DND-41 (cell line): ENCODE data around the gene ARL6IP5.

Source experiments
- ATAC-seq: fragments of 200-7000 bp; cut with Tn5 transposase; 3 replicates; pipeline ENCODE4 v1.9.1; 2021; ENCODE audit warnings: low read depth; ENCODE audit not compliant: insufficient read depth
- DNase-seq: peaks from one replicate; pipeline ENCODE4 v3.0.0-alpha.2; 2020
- H2AFZ ChIP-seq: 2 replicates; pipeline ENCODE4 v1.6.0; 2012; ENCODE audit warnings: low read depth, low read length
- H3K27ac ChIP-seq: 2 replicates; pipeline ENCODE4 v1.5.1; 2012; ENCODE audit warnings: low read length, inconsistent platforms
- H3K27me3 ChIP-seq: fragments of 200-600 bp; sonication (generic); 2 replicates; pipeline ENCODE4 v1.6.0; 2012; ENCODE audit warnings: low read length, mild to moderate bottlenecking, inconsistent platforms; ENCODE audit not compliant: insufficient read depth, poor library complexity
- H3K36me3 ChIP-seq: 2 replicates; pipeline ENCODE4 v1.5.1; 2012; ENCODE audit warnings: low read length, inconsistent platforms; ENCODE audit not compliant: insufficient read depth
- H3K4me1 ChIP-seq: 2 replicates; pipeline ENCODE4 v1.5.1; 2012; ENCODE audit warnings: mild to moderate bottlenecking, low read length; ENCODE audit not compliant: insufficient read depth
- H3K4me2 ChIP-seq: 2 replicates; pipeline ENCODE4 v1.6.0; 2012; ENCODE audit warnings: mild to moderate bottlenecking, moderate library complexity, low read length, inconsistent platforms; ENCODE audit not compliant: insufficient read depth
- H3K4me3 ChIP-seq, 2 experiments: fragments of 200-600 bp in 1 of 2; shearing (Covaris generic) in 1 of 2; 2 replicates each; pipeline ENCODE4 v1.5.1; 2012 to 2016; ENCODE audit warnings: inconsistent platforms in 2 of 2, low read length in 2 of 2, mild to moderate bottlenecking in 2 of 2, low read depth in 1 of 2, moderate library complexity in 1 of 2
- H3K79me2 ChIP-seq: 2 replicates; pipeline ENCODE4 v1.6.0; 2012; ENCODE audit warnings: low read length, inconsistent platforms; ENCODE audit not compliant: insufficient read depth
- H3K9ac ChIP-seq: 2 replicates; pipeline ENCODE4 v1.6.0; 2012; ENCODE audit warnings: low read depth, mild to moderate bottlenecking, inconsistent platforms, low read length, moderate library complexity
- H3K9me3 ChIP-seq: 2 replicates; pipeline ENCODE4 v1.5.1; 2012; ENCODE audit warnings: low read length, moderate library complexity, mild to moderate bottlenecking, inconsistent platforms; ENCODE audit not compliant: insufficient read depth, severe bottlenecking
- H4K20me1 ChIP-seq: 2 replicates; pipeline ENCODE4 v1.6.0; 2012; ENCODE audit warnings: low read length; ENCODE audit not compliant: insufficient read depth
- CTCF ChIP-seq: IDR thresholded peaks from 2 replicates; pipeline ENCODE4 v1.5.1; 2012; ENCODE audit warnings: borderline replicate concordance, low read length, moderate library complexity, mild to moderate bottlenecking; ENCODE audit not compliant: poor library complexity, severe bottlenecking; ENCODE audit errors: extremely low read depth
- EZH2 ChIP-seq: IDR thresholded peaks from 3 replicates; pipeline ENCODE4 v1.6.1; 2012; ENCODE audit warnings: borderline replicate concordance, low read depth, mild to moderate bottlenecking, moderate library complexity, low read length, inconsistent platforms; ENCODE audit not compliant: severe bottlenecking

The ARL6IP5 gene

GRCh38 chr3:69113536-69113935, 28.8 kb downstream of the ARL6IP5 start:
- no peaks in the 10 kb centered on the region for H3K9me3 ChIP-seq
- no peaks in the 10 kb centered on the region for H3K36me3 ChIP-seq
- H3K79me2 ChIP-seq = no peaks in the 10 kb centered on the region
- H3K4me3 ChIP-seq = no peak overlapping the region
- TF ChIP-seq CTCF (no peak), EZH2 (no peak)
- H3K9ac ChIP-seq = no peak overlapping the region
- H4K20me1 ChIP-seq = no peaks in the 10 kb centered on the region
- H2AFZ ChIP-seq = 0 out of 2 replicates have a peak overlapping the region, but pooled peaks have one; percentile 7
- H3K27ac ChIP-seq = no peak overlapping the region
- no peaks in the 10 kb centered on the region for H3K4me1 ChIP-seq
- no peak overlapping the region for H3K4me2 ChIP-seq
- H3K27me3 ChIP-seq = no peaks in the 10 kb centered on the region
- DNase-seq = no peak
- ATAC-seq = peak; percentile 55; the same call in 1 of the 3 replicates

GRCh38 chr3:69115731-69116130, 31.0 kb downstream of the ARL6IP5 start:
- H3K27ac ChIP-seq = no peak overlapping the region
- no peaks in the 10 kb centered on the region for H3K9me3 ChIP-seq
- H4K20me1 ChIP-seq = no peaks in the 10 kb centered on the region
- H3K4me1 ChIP-seq = no peaks in the 10 kb centered on the region
- DNase-seq (no peak), ATAC-seq (no peak)
- H3K9ac ChIP-seq = no peak overlapping the region
- H3K79me2 ChIP-seq = no peaks in the 10 kb centered on the region
- H3K4me3 ChIP-seq = no peak overlapping the region
- no peak overlapping the region for H3K4me2 ChIP-seq
- H3K36me3 ChIP-seq = no peaks in the 10 kb centered on the region
- H2AFZ ChIP-seq = no peak overlapping the region
- no peaks in the 10 kb centered on the region for H3K27me3 ChIP-seq
- TF ChIP-seq CTCF (no peak), EZH2 (no peak)

GRCh38 chr3:69116162-69116561, 31.4 kb downstream of the ARL6IP5 start:
- ATAC-seq (no peak), DNase-seq (no peak)
- no peaks in the 10 kb centered on the region for H3K79me2 ChIP-seq
- H3K4me2 ChIP-seq = no peak overlapping the region
- no peak for TF ChIP-seq EZH2
- no peak for TF ChIP-seq CTCF
- no peaks in the 10 kb centered on the region for H3K36me3 ChIP-seq
- H3K4me1 ChIP-seq = no peaks in the 10 kb centered on the region
- H3K27ac ChIP-seq = no peak overlapping the region
- no peaks in the 10 kb centered on the region for H3K9me3 ChIP-seq
- H4K20me1 ChIP-seq = no peaks in the 10 kb centered on the region
- no peak overlapping the region for H3K9ac ChIP-seq
- no peak overlapping the region for H3K4me3 ChIP-seq
- H3K27me3 ChIP-seq = no peaks in the 10 kb centered on the region
- no peak overlapping the region for H2AFZ ChIP-seq

- no peak overlapping the region for H3K4me2 ChIP-seq
- no peaks in the 10 kb centered on the region for H3K4me1 ChIP-seq
- TF ChIP-seq EZH2 (no peak), CTCF (no peak)
- no peak overlapping the region for H3K4me3 ChIP-seq
- DNase-seq (no peak), ATAC-seq (no peak)
- H3K27me3 ChIP-seq = no peaks in the 10 kb centered on the region
- no peaks in the 10 kb centered on the region for H3K36me3 ChIP-seq
- H4K20me1 ChIP-seq = no peaks in the 10 kb centered on the region
- no peak overlapping the region for H3K27ac ChIP-seq
- no peaks in the 10 kb centered on the region for H3K9me3 ChIP-seq
- no peak overlapping the region for H2AFZ ChIP-seq
- H3K9ac ChIP-seq = no peak overlapping the region
- no peaks in the 10 kb centered on the region for H3K79me2 ChIP-seq
These were observed 32.2 kb downstream of the ARL6IP5 start for GRCh38 chr3:69116897-69117296.
